ENCODE results near the gene EP400. TPM values are rescaled to one million over a fixed set of nuclear protein-coding genes. Genes with fewer than 3 reads are reported as not detected.

EP400 gene
- total RNA-seq, 1 donor from 2014 or later: 51.3 TPM

GRCh38 chr12:131941987-131942341 lies 7.8 kb upstream of the EP400 start:
- H3K27ac Mint-ChIP-seq (ENCODE audit: unreplicated experiment): no peak overlapping the region
- no peak for TF ChIP-seq CTCF (IDR thresholded peaks at IDR 0.05)
- no peaks in the 10 kb centered on the region for H3K9me3 Mint-ChIP-seq (ENCODE audit: unreplicated experiment)
- H3K4me1 Mint-ChIP-seq (ENCODE audit: unreplicated experiment): no peaks in the 10 kb centered on the region
- peaks cover 14% of the 10 kb centered on the region for H3K36me3 Mint-ChIP-seq (ENCODE audit: unreplicated experiment)
- H3K4me3 Mint-ChIP-seq (ENCODE audit: unreplicated experiment): no peak overlapping the region
- no peak for DNase-seq (ENCODE audit: extremely low spot score, unreplicated experiment)
- no peaks in the 10 kb centered on the region for H3K27me3 Mint-ChIP-seq (ENCODE audit: unreplicated experiment)

GRCh38 chr12:131942671-131943070 lies 7.1 kb upstream of the EP400 start:
- Mint-ChIP-seq H3K4me3 (ENCODE audit: unreplicated experiment) (no peak overlapping the region), H3K36me3 (ENCODE audit: unreplicated experiment) (peaks cover 14% of the 10 kb centered on the region), H3K4me1 (ENCODE audit: unreplicated experiment) (peaks cover 1% of the 10 kb centered on the region), H3K27ac (ENCODE audit: unreplicated experiment) (no peak overlapping the region), H3K9me3 (ENCODE audit: unreplicated experiment) (no peaks in the 10 kb centered on the region), H3K27me3 (ENCODE audit: unreplicated experiment) (no peaks in the 10 kb centered on the region)
- DNase-seq (ENCODE audit: extremely low spot score, unreplicated experiment): no peak
- no peak for TF ChIP-seq CTCF (IDR thresholded peaks at IDR 0.05)

- Mint-ChIP-seq H3K9me3 (ENCODE audit: unreplicated experiment) (no peaks in the 10 kb centered on the region), H3K36me3 (ENCODE audit: unreplicated experiment) (peaks cover 14% of the 10 kb centered on the region), H3K27me3 (ENCODE audit: unreplicated experiment) (no peaks in the 10 kb centered on the region), H3K27ac (ENCODE audit: unreplicated experiment) (no peak overlapping the region), H3K4me1 (ENCODE audit: unreplicated experiment) (peaks cover 6% of the 10 kb centered on the region), H3K4me3 (ENCODE audit: unreplicated experiment) (no peak overlapping the region)
- DNase-seq (ENCODE audit: extremely low spot score, unreplicated experiment): no peak
- TF ChIP-seq CTCF (IDR thresholded peaks at IDR 0.05): no peak
Observed at GRCh38 chr12:131943389-131943788, 6.4 kb upstream of the EP400 start.

GRCh38 chr12:131943876-131944275 lies 5.9 kb upstream of the EP400 start:
- no peak overlapping the region for H3K27ac Mint-ChIP-seq (ENCODE audit: unreplicated experiment)
- no peak overlapping the region for H3K4me3 Mint-ChIP-seq (ENCODE audit: unreplicated experiment)
- no peak for TF ChIP-seq CTCF (IDR thresholded peaks at IDR 0.05)
- no peaks in the 10 kb centered on the region for H3K27me3 Mint-ChIP-seq (ENCODE audit: unreplicated experiment)
- no peaks in the 10 kb centered on the region for H3K9me3 Mint-ChIP-seq (ENCODE audit: unreplicated experiment)
- peaks cover 6% of the 10 kb centered on the region for H3K4me1 Mint-ChIP-seq (ENCODE audit: unreplicated experiment)
- peak; percentile 59 for DNase-seq (ENCODE audit: extremely low spot score, unreplicated experiment)
- H3K36me3 Mint-ChIP-seq (ENCODE audit: unreplicated experiment): peaks cover 14% of the 10 kb centered on the region

DNA sequence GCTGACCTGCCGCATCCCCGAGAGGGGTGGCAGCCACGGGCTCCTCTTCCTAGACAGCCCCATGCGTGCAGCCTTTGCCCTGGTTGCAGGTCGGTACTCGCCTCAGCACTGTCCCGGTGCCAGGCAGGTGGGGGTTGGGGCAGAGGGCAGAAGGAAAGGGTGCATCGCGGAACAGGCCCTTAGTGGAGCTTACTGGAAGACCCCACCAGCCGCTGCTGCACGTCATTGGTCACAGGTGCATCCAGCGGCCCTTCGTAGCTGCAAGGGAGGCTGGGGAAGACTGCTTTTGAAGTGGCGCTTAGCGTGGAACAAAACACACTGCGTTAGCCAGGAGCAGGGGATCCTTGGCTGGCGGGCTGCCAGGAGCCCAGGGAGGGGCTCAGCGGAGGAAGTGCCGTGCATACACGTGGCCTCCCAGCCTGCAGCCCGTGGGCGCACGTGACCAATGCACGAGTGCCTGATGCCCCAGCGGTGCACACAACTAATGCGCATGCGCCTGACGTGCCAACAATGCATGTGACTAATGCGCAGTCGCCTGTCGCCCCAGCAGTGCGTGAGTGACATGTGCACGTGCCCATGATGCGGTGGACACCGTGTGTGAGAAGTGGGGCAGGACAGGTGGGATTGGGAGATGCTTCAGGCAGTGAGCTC lies 5.0 kb upstream of the EP400 start:
- TF ChIP-seq CTCF (IDR thresholded peaks at IDR 0.05): no peak
- no peak overlapping the region for H3K4me3 Mint-ChIP-seq (ENCODE audit: unreplicated experiment)
- peaks cover 14% of the 10 kb centered on the region for H3K36me3 Mint-ChIP-seq (ENCODE audit: unreplicated experiment)
- H3K9me3 Mint-ChIP-seq (ENCODE audit: unreplicated experiment): no peaks in the 10 kb centered on the region
- H3K4me1 Mint-ChIP-seq (ENCODE audit: unreplicated experiment): peaks cover 7% of the 10 kb centered on the region
- no peak overlapping the region for H3K27ac Mint-ChIP-seq (ENCODE audit: unreplicated experiment)
- H3K27me3 Mint-ChIP-seq (ENCODE audit: unreplicated experiment): no peaks in the 10 kb centered on the region
- DNase-seq (ENCODE audit: extremely low spot score, unreplicated experiment): peak; percentile 76

Data from osteocyte (in vitro differentiated cells).